Frontal cortex (tissue), 4 donors: ENCODE data around the gene SRPK3. TPM values are rescaled to one million over a fixed set of nuclear protein-coding genes. Genes with fewer than 3 reads are reported as not detected.
"Not testable (repeated sequence)": the region's sequence is repeated elsewhere in the genome, so short reads cannot be mapped to it uniquely, and the experiment has no call there.

ENCODE experiments used
- DNase-seq, 2 donors: peaks; one replicate each; pipeline ENCODE4 v3.0.0; 2012; ENCODE audit warnings: low spot score in 2 of 2
- FAIRE-seq: peaks from 2 replicates; lab custom pipeline; 2012; peaks lifted over from hg19 to GRCh38; lab: Jason Lieb, UNC
- total RNA-seq: library from RNA; depleted of rRNA; stranded (reverse); fragments of >200 nt; gene quantifications from one replicate; pipeline ENCODE4 v1.2.3, GENCODE V29; 2014
- donor health status: control.
- donor health status: control.
- donor health status: control.

The SRPK3 gene
- total RNA-seq = under 0.01 TPM

- FAIRE-seq (no peak), DNase-seq (peak; percentile 48 to 56)
Measured at GRCh38 chrX:153780678-153781427, at the start of gene SRPK3. Gene SRPK3, plus strand, starts transcription at chrX:153781041. Its CDS starts 46 bp downstream, at chrX:153781087.

GRCh38 chrX:153731117-153731844 lies 49.6 kb upstream of the SRPK3 start:
- FAIRE-seq = no peak
- no peak for DNase-seq

- no peak for DNase-seq
- no peak for FAIRE-seq
Measured at GRCh38 chrX:153731845-153732215, 49.0 kb upstream of the SRPK3 start.

GRCh38 chrX:153732401-153732800 lies 48.4 kb upstream of the SRPK3 start:
- DNase-seq (no peak), FAIRE-seq (no peak)

GRCh38 chrX:153733651-153734240 lies 47.1 kb upstream of the SRPK3 start:
- no peak for FAIRE-seq

GRCh38 chrX:153734871-153735270 lies 46.0 kb upstream of the SRPK3 start:
- DNase-seq = no peak

More at GRCh38 chrX:153733651-153734240, 47.1 kb upstream of the SRPK3 start:
- no peak for DNase-seq

GRCh38 chrX:153735274-153735673 lies 45.6 kb upstream of the SRPK3 start:
- no peak for FAIRE-seq
- no peak for DNase-seq

More at GRCh38 chrX:153734871-153735270, 46.0 kb upstream of the SRPK3 start:
- no peak for FAIRE-seq

GRCh38 chrX:153736071-153736820 lies 44.6 kb upstream of the SRPK3 start:
- DNase-seq (no peak), FAIRE-seq (no peak)

GRCh38 chrX:153736871-153737441 lies 43.9 kb upstream of the SRPK3 start:
- DNase-seq = no peak
- FAIRE-seq = no peak

GRCh38 chrX:153738056-153738605 lies 42.7 kb upstream of the SRPK3 start:
- no peak for FAIRE-seq
- no peak for DNase-seq

GRCh38 chrX:153739754-153740486 lies 40.9 kb upstream of the SRPK3 start:
- DNase-seq (no peak), FAIRE-seq (no peak)

GRCh38 chrX:153740631-153741222 lies 40.1 kb upstream of the SRPK3 start:
- FAIRE-seq (no peak), DNase-seq (no peak)

- FAIRE-seq (no peak), DNase-seq (no peak)
Measured at GRCh38 chrX:153741446-153741845, 39.4 kb upstream of the SRPK3 start.

- not testable (repeated sequence) for DNase-seq, FAIRE-seq
Measured at GRCh38 chrX:153742111-153742510, 38.7 kb upstream of the SRPK3 start.

GRCh38 chrX:153742796-153743467 lies 37.9 kb upstream of the SRPK3 start:
- FAIRE-seq, DNase-seq: not testable (repeated sequence)

GRCh38 chrX:153743468-153744209 lies 37.2 kb upstream of the SRPK3 start:
- not testable (repeated sequence) for FAIRE-seq, DNase-seq
